HepG2 (cell line): ENCODE results near the gene DRD5.

Experiments
- CEBPG ChIP-seq: IDR thresholded peaks from 2 replicates; pipeline ENCODE4 v1.6.1; 2016
- EZH2 ChIP-seq: conservative IDR thresholded peaks from 2 replicates; pipeline ENCODE4 v1.6.1; 2012; ENCODE audit warnings: mild to moderate bottlenecking, low read depth, low read length, moderate library complexity
- FOSL2 ChIP-seq: sonication (generic); formaldehyde crosslinking; IDR thresholded peaks from 2 replicates; pipeline ENCODE4 v1.4.0; 2020; ENCODE audit warnings: missing genetic modification reagents
- FOXA1 ChIP-seq, 2 experiments: fragments of 450-650 bp in 1 of 2; sonication (generic) in 1 of 2; formaldehyde crosslinking in 1 of 2; IDR thresholded peaks; 2 replicates each; pipeline versions ENCODE4 v1.4.0 to v1.6.1; 2016 to 2020; ENCODE audit warnings: missing genetic modification reagents in 1 of 2
- GABPA ChIP-seq, 2 experiments: IDR thresholded peaks; 2 replicates each; pipeline ENCODE4 v1.6.1; 2011 to 2016; ENCODE audit warnings: low read depth in 2 of 2, low read length in 1 of 2, missing biosample characterization in 1 of 2, missing genetic modification characterization in 1 of 2
- HOXA7 ChIP-seq: sonication (generic); formaldehyde crosslinking; IDR thresholded peaks from 2 replicates; pipeline ENCODE4 v1.8.1; 2022; ENCODE audit warnings: mild to moderate bottlenecking, missing genetic modification reagents, moderate library complexity
- POLR2AphosphoS5 ChIP-seq: IDR thresholded peaks from 2 replicates; pipeline ENCODE4 v1.6.1; 2012; ENCODE audit warnings: low read depth, low read length
- SP4 ChIP-seq: sonication (generic); formaldehyde crosslinking; IDR thresholded peaks from 2 replicates; pipeline ENCODE4 v1.8.1; 2023; ENCODE audit warnings: mild to moderate bottlenecking, missing genetic modification reagents
- TF ChIP-seq, protein P1 (sequence below): sonication (generic); formaldehyde crosslinking; IDR thresholded peaks from 2 replicates; pipeline ENCODE4 v1.4.0; 2020; ENCODE audit warnings: missing genetic modification reagents, mild to moderate bottlenecking, borderline replicate concordance
- TF ChIP-seq, protein P2 (sequence below): sonication (generic); formaldehyde crosslinking; IDR thresholded peaks from 2 replicates; pipeline ENCODE4 v1.5.0; 2020; ENCODE audit warnings: mild to moderate bottlenecking, missing genetic modification reagents, moderate library complexity
- TF ChIP-seq, protein P3 (sequence below): sonication (generic); formaldehyde crosslinking; IDR thresholded peaks from 2 replicates; pipeline ENCODE4 v1.4.0; 2020; ENCODE audit warnings: mild to moderate bottlenecking, low read depth, missing genetic modification reagents
- TF ChIP-seq, protein P4 (sequence below): sonication (generic); formaldehyde crosslinking; IDR thresholded peaks from 2 replicates; pipeline ENCODE4 v1.8.1; 2023; ENCODE audit warnings: mild to moderate bottlenecking, missing genetic modification reagents

DNA sequence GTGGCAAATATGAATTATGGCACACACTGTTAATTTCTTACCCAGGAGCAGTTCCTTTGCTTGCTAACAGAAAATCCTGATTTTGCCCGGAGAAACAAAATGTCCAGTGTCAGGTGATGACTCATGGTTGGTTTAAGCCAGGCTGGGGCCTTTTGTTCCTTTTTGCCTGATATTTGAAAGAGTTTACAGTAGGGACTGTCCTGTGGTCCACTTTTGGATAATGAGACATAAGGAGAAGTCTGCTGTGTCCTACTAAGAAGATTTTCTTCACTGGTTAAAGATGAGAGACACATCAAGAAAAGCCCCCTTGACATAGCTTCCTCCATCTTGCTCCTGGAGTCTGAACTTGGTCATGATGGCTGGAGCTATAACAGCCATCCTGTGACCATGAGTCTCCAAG lies 12.1 kb upstream of the DRD5 start:
- no peak for TF ChIP-seq EZH2
- TF ChIP-seq SP4 (CRISPR knock-in tag): no peak
- TF ChIP-seq, protein P1, sequence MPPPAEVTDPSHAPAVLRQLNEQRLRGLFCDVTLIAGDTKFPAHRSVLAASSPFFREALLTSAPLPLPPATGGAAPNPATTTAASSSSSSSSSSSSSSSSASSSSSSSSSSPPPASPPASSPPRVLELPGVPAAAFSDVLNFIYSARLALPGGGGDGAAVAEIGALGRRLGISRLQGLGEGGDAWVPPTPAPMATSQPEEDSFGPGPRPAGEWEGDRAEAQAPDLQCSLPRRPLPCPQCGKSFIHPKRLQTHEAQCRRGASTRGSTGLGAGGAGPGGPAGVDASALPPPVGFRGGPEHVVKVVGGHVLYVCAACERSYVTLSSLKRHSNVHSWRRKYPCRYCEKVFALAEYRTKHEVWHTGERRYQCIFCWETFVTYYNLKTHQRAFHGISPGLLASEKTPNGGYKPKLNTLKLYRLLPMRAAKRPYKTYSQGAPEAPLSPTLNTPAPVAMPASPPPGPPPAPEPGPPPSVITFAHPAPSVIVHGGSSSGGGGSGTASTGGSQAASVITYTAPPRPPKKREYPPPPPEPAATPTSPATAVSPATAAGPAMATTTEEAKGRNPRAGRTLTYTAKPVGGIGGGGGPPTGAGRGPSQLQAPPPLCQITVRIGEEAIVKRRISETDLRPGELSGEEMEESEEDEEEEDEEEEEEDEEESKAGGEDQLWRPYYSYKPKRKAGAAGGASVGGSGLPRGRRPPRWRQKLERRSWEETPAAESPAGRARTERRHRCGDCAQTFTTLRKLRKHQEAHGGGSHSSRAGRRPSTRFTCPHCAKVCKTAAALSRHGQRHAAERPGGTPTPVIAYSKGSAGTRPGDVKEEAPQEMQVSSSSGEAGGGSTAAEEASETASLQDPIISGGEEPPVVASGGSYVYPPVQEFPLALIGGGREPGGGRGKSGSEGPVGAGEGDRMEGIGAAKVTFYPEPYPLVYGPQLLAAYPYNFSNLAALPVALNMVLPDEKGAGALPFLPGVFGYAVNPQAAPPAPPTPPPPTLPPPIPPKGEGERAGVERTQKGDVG (CRISPR knock-in tag): no peak
- no peak for TF ChIP-seq FOXA1 (IDR thresholded peaks at IDR 0.05)
- TF ChIP-seq FOXA1 (CRISPR knock-in tag; IDR thresholded peaks at IDR 0.05): no peak
- TF ChIP-seq, protein P2, sequence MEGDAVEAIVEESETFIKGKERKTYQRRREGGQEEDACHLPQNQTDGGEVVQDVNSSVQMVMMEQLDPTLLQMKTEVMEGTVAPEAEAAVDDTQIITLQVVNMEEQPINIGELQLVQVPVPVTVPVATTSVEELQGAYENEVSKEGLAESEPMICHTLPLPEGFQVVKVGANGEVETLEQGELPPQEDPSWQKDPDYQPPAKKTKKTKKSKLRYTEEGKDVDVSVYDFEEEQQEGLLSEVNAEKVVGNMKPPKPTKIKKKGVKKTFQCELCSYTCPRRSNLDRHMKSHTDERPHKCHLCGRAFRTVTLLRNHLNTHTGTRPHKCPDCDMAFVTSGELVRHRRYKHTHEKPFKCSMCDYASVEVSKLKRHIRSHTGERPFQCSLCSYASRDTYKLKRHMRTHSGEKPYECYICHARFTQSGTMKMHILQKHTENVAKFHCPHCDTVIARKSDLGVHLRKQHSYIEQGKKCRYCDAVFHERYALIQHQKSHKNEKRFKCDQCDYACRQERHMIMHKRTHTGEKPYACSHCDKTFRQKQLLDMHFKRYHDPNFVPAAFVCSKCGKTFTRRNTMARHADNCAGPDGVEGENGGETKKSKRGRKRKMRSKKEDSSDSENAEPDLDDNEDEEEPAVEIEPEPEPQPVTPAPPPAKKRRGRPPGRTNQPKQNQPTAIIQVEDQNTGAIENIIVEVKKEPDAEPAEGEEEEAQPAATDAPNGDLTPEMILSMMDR (CRISPR knock-in tag): no peak
- TF ChIP-seq HOXA7: no peak
- TF ChIP-seq GABPA (IDR thresholded peaks at IDR 0.05; ENCODE audit: low read depth, low read length): no peak
- TF ChIP-seq GABPA (CRISPR knock-in tag; IDR thresholded peaks at IDR 0.05; ENCODE audit: low read depth): no peak
- no peak for TF ChIP-seq CEBPG (CRISPR knock-in tag)
- TF ChIP-seq, protein P3, sequence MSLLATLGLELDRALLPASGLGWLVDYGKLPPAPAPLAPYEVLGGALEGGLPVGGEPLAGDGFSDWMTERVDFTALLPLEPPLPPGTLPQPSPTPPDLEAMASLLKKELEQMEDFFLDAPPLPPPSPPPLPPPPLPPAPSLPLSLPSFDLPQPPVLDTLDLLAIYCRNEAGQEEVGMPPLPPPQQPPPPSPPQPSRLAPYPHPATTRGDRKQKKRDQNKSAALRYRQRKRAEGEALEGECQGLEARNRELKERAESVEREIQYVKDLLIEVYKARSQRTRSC (CRISPR knock-in tag): no peak
- no peak for TF ChIP-seq FOSL2 (CRISPR knock-in tag)
- TF ChIP-seq POLR2AphosphoS5: no peak
- TF ChIP-seq, protein P4, sequence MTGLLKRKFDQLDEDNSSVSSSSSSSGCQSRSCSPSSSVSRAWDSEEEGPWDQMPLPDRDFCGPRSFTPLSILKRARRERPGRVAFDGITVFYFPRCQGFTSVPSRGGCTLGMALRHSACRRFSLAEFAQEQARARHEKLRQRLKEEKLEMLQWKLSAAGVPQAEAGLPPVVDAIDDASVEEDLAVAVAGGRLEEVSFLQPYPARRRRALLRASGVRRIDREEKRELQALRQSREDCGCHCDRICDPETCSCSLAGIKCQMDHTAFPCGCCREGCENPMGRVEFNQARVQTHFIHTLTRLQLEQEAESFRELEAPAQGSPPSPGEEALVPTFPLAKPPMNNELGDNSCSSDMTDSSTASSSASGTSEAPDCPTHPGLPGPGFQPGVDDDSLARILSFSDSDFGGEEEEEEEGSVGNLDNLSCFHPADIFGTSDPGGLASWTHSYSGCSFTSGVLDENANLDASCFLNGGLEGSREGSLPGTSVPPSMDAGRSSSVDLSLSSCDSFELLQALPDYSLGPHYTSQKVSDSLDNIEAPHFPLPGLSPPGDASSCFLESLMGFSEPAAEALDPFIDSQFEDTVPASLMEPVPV (CRISPR knock-in tag): no peak
